Dendritic cell treated with granulocyte-macrophage colony-stimulating factor and Interleukin-4, amounts not matched to agents 40 ng/mL and 50 ng/mL, for 4 days (primary cell): ENCODE measurements around the gene CAPZB.
"Not testable (repeated sequence)": the region's sequence is repeated elsewhere in the genome, so short reads cannot be mapped to it uniquely, and the experiment has no call there.

Experiments
- H3K27ac Mint-ChIP-seq: one replicate; pipeline ENCODE4 v1.8.0; 2022; ENCODE audit warnings: mild to moderate bottlenecking, mixed read lengths
- H3K27me3 Mint-ChIP-seq: one replicate; pipeline ENCODE4 v1.8.0; 2022; ENCODE audit warnings: mild to moderate bottlenecking, mixed read lengths
- H3K36me3 Mint-ChIP-seq: one replicate; pipeline ENCODE4 v1.8.0; 2022; ENCODE audit warnings: low read depth, mixed read lengths
- H3K4me1 Mint-ChIP-seq: one replicate; pipeline ENCODE4 v1.8.0; 2022; ENCODE audit warnings: low read depth, mixed read lengths
- H3K4me3 Mint-ChIP-seq: one replicate; pipeline ENCODE4 v1.8.0; 2022; ENCODE audit warnings: mild to moderate bottlenecking, moderate library complexity, mixed read lengths
- H3K9me3 Mint-ChIP-seq: one replicate; pipeline ENCODE4 v1.8.0; 2022; ENCODE audit warnings: mixed read lengths
- intact Hi-C: fragments of 100-400 bp; cut with micrococcal nuclease; formaldehyde crosslinking; loops from one replicate; pipeline ENCODE4 v1.15.0; 2022

Gene CAPZB

GRCh38 chr1:19312782-19313635 lies 172.3 kb downstream of the CAPZB start:
- Mint-ChIP-seq H3K27me3 (no peaks in the 10 kb centered on the region), H3K9me3 (no peaks in the 10 kb centered on the region), H3K36me3 (peaks cover 47% of the 10 kb centered on the region), H3K27ac (peak overlapping the region; percentile 75), H3K4me1 (peaks cover 70% of the 10 kb centered on the region), H3K4me3 (peak overlapping the region; percentile 87)
- intact Hi-C loops: loop anchor here (2.0 kb wide), 1 partner anchor 62 kb away; the partner anchor contains the start of genes EMC1 and MRTO4

GRCh38 chr1:19311931-19312781 lies 173.2 kb downstream of the CAPZB start, which contains the start of the genes AKR7A2 and SLC66A1:
Gene AKR7A2, minus strand, starts transcription at chr1:19312144. Its CDS starts 20 bp downstream, at chr1:19312124.
Gene SLC66A1, plus strand, starts transcription at chr1:19312326. Its CDS starts 5,352 bp downstream, at chr1:19317678.
- peaks cover 62% of the 10 kb centered on the region for H3K4me1 Mint-ChIP-seq

GRCh38 chr1:19311503-19311930 lies 173.8 kb downstream of the CAPZB start:
- H3K27ac Mint-ChIP-seq: peak overlapping the region; percentile 75
- no peaks in the 10 kb centered on the region for H3K27me3 Mint-ChIP-seq
- peaks cover 57% of the 10 kb centered on the region for H3K4me1 Mint-ChIP-seq
- no peaks in the 10 kb centered on the region for H3K9me3 Mint-ChIP-seq
- intact Hi-C loops: no loop called here
- peaks cover 47% of the 10 kb centered on the region for H3K36me3 Mint-ChIP-seq
- H3K4me3 Mint-ChIP-seq: peak overlapping the region; percentile 86

More at GRCh38 chr1:19311931-19312781, 173.2 kb downstream of the CAPZB start, which contains the start of the genes AKR7A2 and SLC66A1:
- Mint-ChIP-seq H3K27ac (peak within 1 kb of the TSS; percentile 75), H3K9me3 (no peaks in the 10 kb centered on the region), H3K27me3 (no peaks in the 10 kb centered on the region), H3K36me3 (peaks cover 47% of the 10 kb centered on the region), H3K4me3 (peak within 1 kb of the TSS; percentile 87)
- intact Hi-C loops: loop anchor here (2.0 kb wide), 1 partner anchor 61 kb away; the partner anchor contains the start of genes EMC1 and MRTO4

GRCh38 chr1:19310720-19311502 lies 174.4 kb downstream of the CAPZB start:
- Mint-ChIP-seq H3K36me3 (peaks cover 47% of the 10 kb centered on the region), H3K4me3 (peak overlapping the region; percentile 86), H3K27me3 (no peaks in the 10 kb centered on the region), H3K9me3 (no peaks in the 10 kb centered on the region), H3K27ac (peak overlapping the region; percentile 75), H3K4me1 (peaks cover 51% of the 10 kb centered on the region)
- intact Hi-C loops: no loop called here

GRCh38 chr1:19310061-19310460 lies 175.3 kb downstream of the CAPZB start:
- Mint-ChIP-seq H3K4me3 (no peak overlapping the region), H3K9me3 (no peaks in the 10 kb centered on the region), H3K4me1 (peaks cover 42% of the 10 kb centered on the region), H3K27me3 (no peaks in the 10 kb centered on the region), H3K27ac (no peak overlapping the region), H3K36me3 (peaks cover 50% of the 10 kb centered on the region)
- intact Hi-C loops: no loop called here

- peaks cover 34% of the 10 kb centered on the region for H3K4me1 Mint-ChIP-seq
- intact Hi-C loops: no loop called here
- H3K36me3 Mint-ChIP-seq: peaks cover 58% of the 10 kb centered on the region
- H3K9me3 Mint-ChIP-seq: no peaks in the 10 kb centered on the region
- no peaks in the 10 kb centered on the region for H3K27me3 Mint-ChIP-seq
- no peak overlapping the region for H3K4me3 Mint-ChIP-seq
- H3K27ac Mint-ChIP-seq: no peak overlapping the region
Observed at GRCh38 chr1:19309123-19309813, 176.1 kb downstream of the CAPZB start.

GRCh38 chr1:19308509-19308907 lies 176.8 kb downstream of the CAPZB start:
- H3K27ac Mint-ChIP-seq: no peak overlapping the region

GRCh38 chr1:19307794-19308508 lies 177.4 kb downstream of the CAPZB start:
- Mint-ChIP-seq H3K36me3 (peaks cover 64% of the 10 kb centered on the region), H3K9me3 (no peaks in the 10 kb centered on the region), H3K4me3 (no peak overlapping the region), H3K27ac (no peak overlapping the region), H3K27me3 (no peaks in the 10 kb centered on the region), H3K4me1 (peaks cover 21% of the 10 kb centered on the region)
- intact Hi-C loops: no loop called here

More at GRCh38 chr1:19308509-19308907, 176.8 kb downstream of the CAPZB start:
- H3K36me3 Mint-ChIP-seq: peaks cover 63% of the 10 kb centered on the region
- H3K27me3 Mint-ChIP-seq: no peaks in the 10 kb centered on the region
- intact Hi-C loops: no loop called here
- no peak overlapping the region for H3K4me3 Mint-ChIP-seq
- peaks cover 27% of the 10 kb centered on the region for H3K4me1 Mint-ChIP-seq
- no peaks in the 10 kb centered on the region for H3K9me3 Mint-ChIP-seq

- Mint-ChIP-seq H3K9me3 (no peaks in the 10 kb centered on the region), H3K36me3 (peaks cover 67% of the 10 kb centered on the region), H3K27me3 (no peaks in the 10 kb centered on the region), H3K27ac (no peak overlapping the region), H3K4me1 (peaks cover 20% of the 10 kb centered on the region), H3K4me3 (no peak overlapping the region)
- intact Hi-C loops: no loop called here
Observed at GRCh38 chr1:19306941-19307340, 178.4 kb downstream of the CAPZB start.

- H3K27me3 Mint-ChIP-seq: no peaks in the 10 kb centered on the region
- peaks cover 67% of the 10 kb centered on the region for H3K36me3 Mint-ChIP-seq
- H3K4me1 Mint-ChIP-seq: peaks cover 14% of the 10 kb centered on the region
- H3K27ac Mint-ChIP-seq: no peak overlapping the region
- intact Hi-C loops: no loop called here
- H3K4me3 Mint-ChIP-seq: no peak overlapping the region
- H3K9me3 Mint-ChIP-seq: no peaks in the 10 kb centered on the region
Observed at GRCh38 chr1:19305880-19306279, 179.5 kb downstream of the CAPZB start.

GRCh38 chr1:19304081-19304480 lies 181.3 kb downstream of the CAPZB start:
- H3K27ac Mint-ChIP-seq, H3K9me3 Mint-ChIP-seq, H3K27me3 Mint-ChIP-seq, H3K4me1 Mint-ChIP-seq, intact Hi-C loops, H3K4me3 Mint-ChIP-seq: not testable (repeated sequence)
- H3K36me3 Mint-ChIP-seq: peaks cover 67% of the 10 kb centered on the region

GRCh38 chr1:19300211-19300610 lies 185.1 kb downstream of the CAPZB start:
- peaks cover 32% of the 10 kb centered on the region for H3K36me3 Mint-ChIP-seq
- H3K27me3 Mint-ChIP-seq: no peaks in the 10 kb centered on the region
- H3K4me1 Mint-ChIP-seq: no peaks in the 10 kb centered on the region
- intact Hi-C loops: no loop called here
- no peak overlapping the region for H3K4me3 Mint-ChIP-seq
- H3K9me3 Mint-ChIP-seq: peaks cover 17% of the 10 kb centered on the region
- no peak overlapping the region for H3K27ac Mint-ChIP-seq
